PC-9 (cell line): ENCODE measurements around the gene SOCS4. TPM values are rescaled to one million over a fixed set of nuclear protein-coding genes. Genes with fewer than 3 reads are reported as not detected.
"Not testable (repeated sequence)": the region's sequence is repeated elsewhere in the genome, so short reads cannot be mapped to it uniquely, and the experiment has no call there.

Experiments
- BruUV-seq: library from RNA; stranded (reverse); fragments of 400-500 nt; replicated peaks from 2 replicates; lab custom pipeline; 2021; lab: Mats Ljungman, UMichigan
- CTCF ChIA-PET: fragments of 300-600 bp; sonication (Branson Sonifier 250); formaldehyde crosslinking; loops from one replicate; lab custom pipeline; 2022; ENCODE audit warnings: antibody characterized with exemption; lab: Charles Lee
- POLR2A ChIA-PET: fragments of 300-600 bp; sonication (Branson Sonifier 250); formaldehyde crosslinking; loops from one replicate; lab custom pipeline; 2022; ENCODE audit warnings: antibody characterized with exemption; ENCODE audit not compliant: unreplicated experiment; lab: Charles Lee
- DNase-seq, 2 experiments: peaks; one replicate each; pipeline versions ENCODE4 v3.0.0 to v3.0.0-alpha.2; 2015 to 2022; ENCODE audit warnings: mixed read lengths in 1 of 2
- H2AFZ ChIP-seq: fragments of 200-600 bp; sonication (generic); 2 replicates; pipeline ENCODE4 v1.8.1; 2017; ENCODE audit warnings: antibody characterized with exemption
- H3F3A ChIP-seq: fragments of 200-600 bp; sonication (generic); 2 replicates; pipeline ENCODE4 v1.8.1; 2017; ENCODE audit warnings: antibody characterized with exemption, mild to moderate bottlenecking, low read depth; ENCODE audit not compliant: insufficient read depth
- H3K27ac ChIP-seq: fragments of 200-600 bp; sonication (generic); 2 replicates; pipeline ENCODE4 v1.6.1; 2016; ENCODE audit warnings: mixed run types
- H3K27me3 ChIP-seq: fragments of 200-600 bp; sonication (generic); 2 replicates; pipeline ENCODE4 v1.6.1; 2016; ENCODE audit warnings: low read depth, mixed run types; ENCODE audit not compliant: insufficient read depth
- H3K36me3 ChIP-seq: fragments of 200-600 bp; sonication (generic); 2 replicates; pipeline ENCODE4 v1.6.1; 2016; ENCODE audit warnings: low read depth, mixed run types
- H3K4me1 ChIP-seq: fragments of 200-600 bp; sonication (generic); replicated peaks from 2 replicates; pipeline ENCODE4 v1.6.1; 2016; ENCODE audit warnings: mixed run types; ENCODE audit not compliant: insufficient read depth
- H3K4me2 ChIP-seq: fragments of 200-600 bp; sonication (generic); 2 replicates; pipeline ENCODE4 v1.6.1; 2017; ENCODE audit warnings: mixed run types
- H3K4me3 ChIP-seq: fragments of 200-600 bp; sonication (generic); 2 replicates; pipeline ENCODE4 v1.6.1; 2016; ENCODE audit warnings: mixed run types
- H3K79me2 ChIP-seq: fragments of 200-600 bp; sonication (generic); 2 replicates; pipeline ENCODE4 v1.6.1; 2017; ENCODE audit warnings: low read depth, mixed run types
- H3K9me2 ChIP-seq: fragments of 200-600 bp; sonication (generic); 2 replicates; pipeline ENCODE4 v1.8.1; 2017; ENCODE audit warnings: mild to moderate bottlenecking; ENCODE audit not compliant: insufficient read depth
- H3K9me3 ChIP-seq: fragments of 200-600 bp; sonication (generic); 2 replicates; pipeline ENCODE4 v1.8.1; 2016; ENCODE audit warnings: low read depth; ENCODE audit not compliant: insufficient read depth
- H4K20me1 ChIP-seq: fragments of 200-600 bp; sonication (generic); 2 replicates; pipeline ENCODE4 v1.8.1; 2017; ENCODE audit not compliant: insufficient read depth
- CTCF ChIP-seq: fragments of 200-600 bp; sonication (generic); conservative IDR thresholded peaks from 2 replicates; pipeline ENCODE4 v1.6.1; 2017; ENCODE audit warnings: mixed run types, antibody characterized with exemption, mild to moderate bottlenecking, moderate library complexity
- EZH2 ChIP-seq: fragments of 200-600 bp; sonication (generic); IDR thresholded peaks from 2 replicates; pipeline ENCODE4 v1.8.0; 2017; ENCODE audit warnings: antibody characterized with exemption, low read depth
- intact Hi-C: fragments of 100-400 bp; cut with micrococcal nuclease; formaldehyde crosslinking; loops from one replicate; pipeline ENCODE4 v1.10.0; 2022; ENCODE audit not compliant: unreplicated experiment
- total RNA-seq: library from RNA; stranded (reverse); gene quantifications from 2 replicates; pipeline ENCODE4 v1.2.3, GENCODE V29; 2021

SOCS4 gene
- total RNA-seq, 1 experiment from 2014 or later = 25.3 TPM

- H3K27me3 ChIP-seq = no peaks in the 10 kb centered on the region
- intact Hi-C loops = no loop called here
- H3K4me3 ChIP-seq = no peak overlapping the region
- H3K27ac ChIP-seq = no peak overlapping the region
- no peaks in the 10 kb centered on the region for H3K9me3 ChIP-seq
- H4K20me1 ChIP-seq = no peaks in the 10 kb centered on the region
- DNase-seq = no peak
- H3F3A ChIP-seq = peaks cover 4% of the 10 kb centered on the region
- 0 out of 2 replicates have a peak, but pooled peaks cover 4% of the 10 kb centered on the region for H3K36me3 ChIP-seq
- POLR2A ChIA-PET = interaction anchor here (0.5 kb wide), 1 partner anchor 32 kb away, joined by 13 read pairs; no protein-coding TSS in a partner anchor
- BruUV-seq = no TSS peak
- no peaks in the 10 kb centered on the region; the same call in 1 of the 2 replicates for H3K9me2 ChIP-seq
- H3K4me2 ChIP-seq = no peak overlapping the region
- CTCF ChIA-PET = interaction anchor here (0.7 kb wide), 1 partner anchor 34 kb away, joined by 13 read pairs; no protein-coding TSS in a partner anchor
- no peaks in the 10 kb centered on the region for H3K79me2 ChIP-seq
- H2AFZ ChIP-seq = no peak overlapping the region
- H3K4me1 ChIP-seq = no peaks in the 10 kb centered on the region
- TF ChIP-seq EZH2 = no peak
- no peak for TF ChIP-seq CTCF
Measured at GRCh38 chr14:55015006-55015405, 12.0 kb upstream of the SOCS4 start.

GRCh38 chr14:55019968-55020554 lies 7.0 kb upstream of the SOCS4 start:
- intact Hi-C loops = no loop called here
- ChIA-PET CTCF (no interaction called here), POLR2A (no interaction called here)
- H3K36me3 ChIP-seq = 0 out of 2 replicates have a peak, but pooled peaks cover 8% of the 10 kb centered on the region
- H3F3A ChIP-seq = peaks cover 4% of the 10 kb centered on the region; the same call in 1 of the 2 replicates
- no peaks in the 10 kb centered on the region; the same call in 1 of the 2 replicates for H3K9me2 ChIP-seq
- no peak overlapping the region for H3K4me2 ChIP-seq
- H3K9me3 ChIP-seq = no peaks in the 10 kb centered on the region
- no peaks in the 10 kb centered on the region for H3K27me3 ChIP-seq
- BruUV-seq = no TSS peak
- H3K4me3 ChIP-seq = no peak overlapping the region
- no peaks in the 10 kb centered on the region for H4K20me1 ChIP-seq
- DNase-seq = no peak
- TF ChIP-seq CTCF = no peak
- no peak for TF ChIP-seq EZH2
- H3K27ac ChIP-seq = no peak overlapping the region
- no peaks in the 10 kb centered on the region; the same call in 1 of the 2 replicates for H3K79me2 ChIP-seq
- H2AFZ ChIP-seq = no peak overlapping the region
- H3K4me1 ChIP-seq = no peaks in the 10 kb centered on the region

GRCh38 chr14:55024365-55024764 lies 2.7 kb upstream of the SOCS4 start:
- Histone ChIP-seq H3K4me1 (peaks cover 19% of the 10 kb centered on the region), H3K79me2 (peaks cover 40% of the 10 kb centered on the region)
- H3K9me2 ChIP-seq, H3K27me3 ChIP-seq, H4K20me1 ChIP-seq, H3K4me3 ChIP-seq, intact Hi-C loops, H3F3A ChIP-seq, H3K9me3 ChIP-seq, H3K27ac ChIP-seq, H2AFZ ChIP-seq, CTCF ChIA-PET, DNase-seq, BruUV-seq, H3K4me2 ChIP-seq, POLR2A ChIA-PET, H3K36me3 ChIP-seq: not testable (repeated sequence)
